Activated CD8-positive, alpha-beta T cell treated with anti-CD3 and anti-CD28 coated beads for 36 hours (primary cell): ENCODE results near the gene MND1. TPM values are rescaled to one million over a fixed set of nuclear protein-coding genes. Genes with fewer than 3 reads are reported as not detected.

ENCODE experiments used
- ATAC-seq: fragments of 200-7000 bp; cut with Tn5 transposase; one replicate; pipeline ENCODE4 v1.10.0; 2021; ENCODE audit warnings: mild to moderate bottlenecking, moderate library complexity
- CTCF ChIA-PET: fragments of 350-600 bp; sonication (Branson Sonifier 250); formaldehyde crosslinking; loops from one replicate; lab custom pipeline; 2021; ENCODE audit warnings: antibody characterized with exemption; lab: Charles Lee
- POLR2A ChIA-PET: fragments of 350-600 bp; sonication (Branson Sonifier 250); formaldehyde crosslinking; loops from one replicate; lab custom pipeline; 2021; ENCODE audit warnings: antibody characterized with exemption; lab: Charles Lee
- DNase-seq: peaks from one replicate; pipeline ENCODE4 v3.0.0-alpha.2; 2020
- H3K27ac Mint-ChIP-seq: one replicate; pipeline ENCODE4 v1.8.0; 2021; ENCODE audit warnings: mild to moderate bottlenecking, mixed read lengths
- H3K27me3 Mint-ChIP-seq: one replicate; pipeline ENCODE4 v1.8.0; 2021; ENCODE audit warnings: mixed read lengths
- H3K36me3 Mint-ChIP-seq: one replicate; pipeline ENCODE4 v1.8.0; 2021; ENCODE audit warnings: low read depth, mixed read lengths
- H3K4me1 Mint-ChIP-seq: one replicate; pipeline ENCODE4 v1.8.0; 2021; ENCODE audit warnings: low read depth, mixed read lengths
- H3K4me3 Mint-ChIP-seq: one replicate; pipeline ENCODE4 v1.8.0; 2021; ENCODE audit warnings: mild to moderate bottlenecking, moderate library complexity, mixed read lengths
- H3K9me3 Mint-ChIP-seq: one replicate; pipeline ENCODE4 v1.8.0; 2021; ENCODE audit warnings: mixed read lengths
- intact Hi-C: fragments of 100-400 bp; cut with micrococcal nuclease; formaldehyde crosslinking; loops from one replicate; pipeline ENCODE4 v1.10.0; 2022
- total RNA-seq, 2 experiments: library from RNA; stranded (reverse); gene quantifications; one replicate each; pipeline ENCODE4 v1.2.3, GENCODE V29; 2021
- TF ChIP-seq, protein P1 (sequence below): fragments of 200-600 bp; IDR thresholded peaks from one replicate; pipeline ENCODE4 v1.8.0; 2022; ENCODE audit warnings: antibody characterized with exemption, mild to moderate bottlenecking

The MND1 gene
- total RNA-seq, 2 experiments from 2014 or later, result 48.0 to 50.0 TPM

DNA sequence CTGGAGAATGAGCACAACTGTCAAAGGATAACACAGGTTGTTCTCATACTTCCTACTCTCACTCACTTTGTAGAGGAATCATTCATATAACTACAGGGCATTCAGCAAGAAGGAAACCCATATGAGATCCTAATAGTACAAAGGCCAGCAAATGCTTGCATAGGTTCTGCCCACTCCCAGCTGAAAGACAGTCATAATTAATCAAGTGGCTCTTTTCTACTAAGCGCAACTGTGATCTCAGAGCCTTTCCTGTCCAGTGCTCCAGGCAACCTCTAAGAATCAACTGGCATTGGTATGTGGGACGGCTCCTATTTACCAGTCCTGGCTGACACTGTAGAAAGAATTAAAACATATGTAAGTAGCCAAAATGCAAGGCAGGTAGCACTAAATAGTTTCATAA, 18.9 kb upstream of the MND1 start:
- CTCF ChIA-PET, result interaction anchor here (0.8 to 1.4 kb wide), 5 partner anchors 10 to 324 kb away, joined by 3 to 4 read pairs (median 3); no protein-coding TSS in a partner anchor
- ATAC-seq, result no peak

DNA sequence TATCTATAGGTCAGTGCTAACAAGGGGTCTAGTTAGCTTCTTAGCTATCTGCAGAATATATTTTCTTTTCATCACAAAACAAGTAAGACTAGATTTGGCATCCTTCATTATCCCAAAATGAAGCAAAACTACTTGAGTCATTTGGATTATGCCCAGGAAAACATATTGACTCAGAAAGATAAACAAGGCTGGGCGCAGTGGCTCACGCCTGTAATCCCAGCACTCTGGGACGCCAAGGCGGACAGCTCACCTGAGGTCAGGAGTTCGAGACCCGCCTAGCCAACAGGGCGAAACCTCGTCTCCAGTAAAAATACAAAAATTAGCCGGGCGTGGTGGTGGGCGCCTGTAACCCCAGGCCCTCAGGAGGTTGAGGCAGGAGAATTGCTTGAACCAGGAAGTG, 18.0 kb upstream of the MND1 start:
- DNase-seq, result no peak
- peaks cover 7% of the 10 kb centered on the region for H3K27me3 Mint-ChIP-seq
- no peak overlapping the region for H3K27ac Mint-ChIP-seq

More for the DNA sequence above, 18.9 kb upstream of the MND1 start:
- intact Hi-C loops, result no loop called here
- Mint-ChIP-seq H3K36me3 (no peaks in the 10 kb centered on the region), H3K27me3 (peaks cover 7% of the 10 kb centered on the region), H3K9me3 (no peaks in the 10 kb centered on the region), H3K27ac (no peak overlapping the region), H3K4me1 (peaks cover 2% of the 10 kb centered on the region), H3K4me3 (no peak overlapping the region)
- no peak for DNase-seq
- POLR2A ChIA-PET, result no interaction called here
- TF ChIP-seq, protein P1, sequence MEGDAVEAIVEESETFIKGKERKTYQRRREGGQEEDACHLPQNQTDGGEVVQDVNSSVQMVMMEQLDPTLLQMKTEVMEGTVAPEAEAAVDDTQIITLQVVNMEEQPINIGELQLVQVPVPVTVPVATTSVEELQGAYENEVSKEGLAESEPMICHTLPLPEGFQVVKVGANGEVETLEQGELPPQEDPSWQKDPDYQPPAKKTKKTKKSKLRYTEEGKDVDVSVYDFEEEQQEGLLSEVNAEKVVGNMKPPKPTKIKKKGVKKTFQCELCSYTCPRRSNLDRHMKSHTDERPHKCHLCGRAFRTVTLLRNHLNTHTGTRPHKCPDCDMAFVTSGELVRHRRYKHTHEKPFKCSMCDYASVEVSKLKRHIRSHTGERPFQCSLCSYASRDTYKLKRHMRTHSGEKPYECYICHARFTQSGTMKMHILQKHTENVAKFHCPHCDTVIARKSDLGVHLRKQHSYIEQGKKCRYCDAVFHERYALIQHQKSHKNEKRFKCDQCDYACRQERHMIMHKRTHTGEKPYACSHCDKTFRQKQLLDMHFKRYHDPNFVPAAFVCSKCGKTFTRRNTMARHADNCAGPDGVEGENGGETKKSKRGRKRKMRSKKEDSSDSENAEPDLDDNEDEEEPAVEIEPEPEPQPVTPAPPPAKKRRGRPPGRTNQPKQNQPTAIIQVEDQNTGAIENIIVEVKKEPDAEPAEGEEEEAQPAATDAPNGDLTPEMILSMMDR, result no peak

DNA sequence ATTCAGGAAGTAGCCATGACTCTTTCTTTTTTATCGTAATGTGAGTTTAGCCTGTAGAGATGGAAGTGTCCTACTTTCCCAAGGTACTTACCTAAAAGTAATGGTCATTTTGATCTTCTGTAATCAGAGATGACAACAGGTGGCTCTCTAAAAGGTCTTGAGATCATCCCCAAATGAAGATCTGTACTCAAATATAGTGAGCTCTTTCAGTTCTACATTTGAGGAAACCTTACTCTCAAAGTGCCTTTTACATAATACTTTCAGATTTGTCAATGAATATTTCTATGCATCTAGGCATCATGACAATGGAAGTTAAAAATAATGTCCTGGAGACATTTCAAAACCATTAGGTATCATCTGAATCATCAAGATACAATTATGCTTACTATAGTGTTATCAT, 17.2 kb upstream of the MND1 start:
- peaks cover 2% of the 10 kb centered on the region for H3K4me1 Mint-ChIP-seq
- DNase-seq (no peak), ATAC-seq (no peak)
- no peak overlapping the region for H3K4me3 Mint-ChIP-seq
- TF ChIP-seq, protein P1, result no peak
- intact Hi-C loops, result no loop called here
- H3K27me3 Mint-ChIP-seq, result peaks cover 7% of the 10 kb centered on the region
- no peak overlapping the region for H3K27ac Mint-ChIP-seq
- POLR2A ChIA-PET, result no interaction called here
- no peaks in the 10 kb centered on the region for H3K36me3 Mint-ChIP-seq
- no peaks in the 10 kb centered on the region for H3K9me3 Mint-ChIP-seq
- CTCF ChIA-PET, result no interaction called here

More for the DNA sequence above, 18.0 kb upstream of the MND1 start:
- ChIA-PET POLR2A (no interaction called here), CTCF (interaction anchor here (0.8 to 1.4 kb wide), 5 partner anchors 9 to 323 kb away, joined by 3 to 4 read pairs (median 3); no protein-coding TSS in a partner anchor)
- ATAC-seq, result no peak
- TF ChIP-seq, protein P1, result no peak
- Mint-ChIP-seq H3K36me3 (no peaks in the 10 kb centered on the region), H3K4me1 (peaks cover 2% of the 10 kb centered on the region), H3K9me3 (no peaks in the 10 kb centered on the region), H3K4me3 (no peak overlapping the region)
- intact Hi-C loops, result no loop called here

DNA sequence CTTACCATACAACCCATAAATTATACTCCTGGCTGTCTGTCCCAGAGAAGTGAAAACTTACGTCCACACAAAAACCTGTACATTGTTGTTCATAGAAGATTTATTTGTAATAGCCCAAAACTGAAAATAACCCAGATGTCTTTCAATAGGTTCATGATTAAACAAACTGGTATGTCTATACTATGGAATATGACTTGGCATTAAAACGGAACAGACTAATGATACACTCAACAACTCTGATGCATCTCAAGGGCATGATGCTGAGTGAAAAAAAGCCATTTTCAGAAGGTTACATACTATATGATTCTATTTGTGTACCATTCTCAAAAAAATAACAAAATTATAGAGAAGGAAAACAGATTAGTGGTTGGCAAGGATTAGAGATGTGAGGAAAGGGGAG, 11.6 kb upstream of the MND1 start:
- H3K27me3 Mint-ChIP-seq, result no peaks in the 10 kb centered on the region
- TF ChIP-seq, protein P1, result no peak
- DNase-seq, result no peak
- ATAC-seq, result no peak
- H3K27ac Mint-ChIP-seq, result no peak overlapping the region
- H3K4me1 Mint-ChIP-seq, result no peaks in the 10 kb centered on the region
- intact Hi-C loops, result no loop called here
- H3K4me3 Mint-ChIP-seq, result no peak overlapping the region
- H3K9me3 Mint-ChIP-seq, result no peaks in the 10 kb centered on the region
- ChIA-PET CTCF (no interaction called here), POLR2A (no interaction called here)
- no peaks in the 10 kb centered on the region for H3K36me3 Mint-ChIP-seq

DNA sequence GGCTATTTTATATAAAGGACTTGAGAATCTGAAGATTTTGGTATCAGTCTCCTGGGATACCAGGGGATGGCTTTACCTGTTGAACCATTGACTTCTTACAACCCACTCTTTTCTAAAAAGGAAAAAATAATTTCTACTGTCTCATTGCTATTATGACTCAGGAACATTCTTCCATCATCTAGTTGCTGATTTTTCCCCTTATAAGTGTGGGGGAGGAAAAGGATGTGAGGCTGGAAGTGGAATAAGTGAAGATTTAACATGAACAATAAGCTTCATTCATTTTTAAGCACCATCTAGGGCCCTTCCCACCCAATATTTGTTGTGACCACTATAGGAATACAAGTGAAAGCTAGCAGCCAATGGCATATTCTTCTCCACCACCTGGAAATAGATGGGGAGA, 10.6 kb upstream of the MND1 start:
- TF ChIP-seq, protein P1, result no peak
- H3K4me1 Mint-ChIP-seq, result no peaks in the 10 kb centered on the region
- DNase-seq (no peak), ATAC-seq (no peak)
- H3K4me3 Mint-ChIP-seq, result no peak overlapping the region
- ChIA-PET POLR2A (no interaction called here), CTCF (no interaction called here)
- no peaks in the 10 kb centered on the region for H3K27me3 Mint-ChIP-seq
- H3K27ac Mint-ChIP-seq, result no peak overlapping the region
- no peaks in the 10 kb centered on the region for H3K36me3 Mint-ChIP-seq
- intact Hi-C loops, result no loop called here
- no peaks in the 10 kb centered on the region for H3K9me3 Mint-ChIP-seq
